T47D (cell line): ENCODE results near the gene PTRH1.
A peak's percentile ranks its signal among the peaks of the same experiment; 100 is the strongest.

Experiments used
- DNase-seq, 2 experiments: peaks; one replicate each; pipeline versions ENCODE4 v3.0.0 to v3.0.0-alpha.2; 2011 to 2012; ENCODE audit warnings: low read depth in 1 of 2, low spot score in 1 of 2
- JUND ChIP-seq: IDR thresholded peaks from 2 replicates; pipeline ENCODE4 v1.6.1; 2012; ENCODE audit warnings: low read depth
- in situ Hi-C: cut with HindIII; loops from 2 replicates; pipeline ENCODE4 v1.10.0; 2016; ENCODE audit warnings: low sequenced_read_pairs, low pct_unique_long_range_greater_than_20kb

PTRH1 gene

GRCh38 chr9:127694890-127695720 lies 20.4 kb downstream of the PTRH1 start:
- in situ Hi-C loops: no loop called here
- no peak for DNase-seq
- TF ChIP-seq JUND: no peak

GRCh38 chr9:127693697-127694096 lies 21.8 kb downstream of the PTRH1 start:
- TF ChIP-seq JUND: no peak
- in situ Hi-C loops: no loop called here
- no peak for DNase-seq

- TF ChIP-seq JUND: no peak
- no peak for DNase-seq
- in situ Hi-C loops: no loop called here
These were observed 22.3 kb downstream of the PTRH1 start for GRCh38 chr9:127693143-127693542.

- TF ChIP-seq JUND: no peak
- no peak for DNase-seq
- in situ Hi-C loops: no loop called here
These were observed 23.4 kb downstream of the PTRH1 start for GRCh38 chr9:127692071-127692470.

GRCh38 chr9:127690735-127691134 lies 24.7 kb downstream of the PTRH1 start:
- DNase-seq: no peak
- in situ Hi-C loops: no loop called here
- no peak for TF ChIP-seq JUND

GRCh38 chr9:127689329-127690000 lies 26.0 kb downstream of the PTRH1 start:
- no peak for TF ChIP-seq JUND
- DNase-seq: no peak
- in situ Hi-C loops: no loop called here

GRCh38 chr9:127686461-127687393 lies 28.7 kb downstream of the PTRH1 start:
- in situ Hi-C loops: no loop called here

GRCh38 chr9:127684576-127684975 lies 30.9 kb downstream of the PTRH1 start:
- in situ Hi-C loops: no loop called here
- no peak for DNase-seq
- no peak for TF ChIP-seq JUND

More at GRCh38 chr9:127686461-127687393, 28.7 kb downstream of the PTRH1 start:
- no peak for DNase-seq
- no peak for TF ChIP-seq JUND

- TF ChIP-seq JUND: no peak
- DNase-seq: no peak
- in situ Hi-C loops: no loop called here
These were observed 31.7 kb downstream of the PTRH1 start for GRCh38 chr9:127683723-127684122.

- peak in 1 of 2 experiments; percentile 22 for DNase-seq
- TF ChIP-seq JUND: no peak
- in situ Hi-C loops: no loop called here
These were observed 32.9 kb downstream of the PTRH1 start for GRCh38 chr9:127682351-127683136.

- TF ChIP-seq JUND: no peak
- no peak for DNase-seq
- in situ Hi-C loops: no loop called here
These were observed 34.6 kb downstream of the PTRH1 start for GRCh38 chr9:127680846-127681245.

- DNase-seq: no peak
- in situ Hi-C loops: no loop called here
- no peak for TF ChIP-seq JUND
These were observed 35.2 kb downstream of the PTRH1 start for GRCh38 chr9:127680226-127680625.
